SK-N-SH (cell line): Measurements from ENCODE around the gene GPR34. TPM values are rescaled to one million over a fixed set of nuclear protein-coding genes. Genes with fewer than 3 reads are reported as not detected.

Experiments
- CTCF ChIA-PET: fragments of 300-600, 350-600 bp; formaldehyde crosslinking; extraction: SDS; loops from one replicate; lab custom pipeline; 2021; lab: Yijun Ruan, JAX
- POLR2A ChIA-PET: fragments of 350-600 bp; sonication (Branson Sonifier 250); formaldehyde crosslinking; extraction: SDS; loops from one replicate; lab custom pipeline; 2020; ENCODE audit warnings: antibody characterized with exemption, inconsistent platforms; lab: Yijun Ruan, JAX
- DNase-seq: peaks from one replicate; pipeline ENCODE4 v3.0.0; 2012
- H2AFZ ChIP-seq: fragments of 200-600 bp; sonication (generic); 2 replicates; pipeline ENCODE4 v1.8.1; 2016; ENCODE audit warnings: antibody characterized with exemption, mild to moderate bottlenecking, low read depth
- H3F3A ChIP-seq: fragments of 200-600 bp; sonication (generic); replicated peaks from 2 replicates; pipeline ENCODE3; 2016; ENCODE audit warnings: antibody characterized with exemption, mild to moderate bottlenecking; ENCODE audit not compliant: insufficient read depth
- H3K27ac ChIP-seq, 2 experiments: fragments of 200-500 bp in 1 of 2; fragments of 200-600 bp in 1 of 2; sonication (Bioruptor generic) in 1 of 2; sonication (generic), shearing (Covaris generic) in 1 of 2; 2 replicates each; pipeline versions ENCODE4 v1.5.1 to v1.6.1; 2014 to 2016; ENCODE audit warnings: low read depth in 2 of 2, inconsistent platforms in 1 of 2, low read length in 1 of 2, mild to moderate bottlenecking in 1 of 2, mixed read lengths in 1 of 2
- H3K27me3 ChIP-seq: fragments of 200-600 bp; sonication (generic), shearing (Covaris generic); 2 replicates; pipeline ENCODE4 v1.6.1; 2016; ENCODE audit warnings: mixed run types; ENCODE audit not compliant: insufficient read depth
- H3K36me3 ChIP-seq, 2 experiments: fragments of 200-500 bp in 1 of 2; fragments of 200-600 bp in 1 of 2; sonication (Bioruptor generic) in 1 of 2; sonication (generic) in 1 of 2; replicated peaks in 1 of 2; 2 replicates each; pipeline versions ENCODE3 to v1.5.1; 2014 to 2016; ENCODE audit warnings: low read length in 1 of 2, mild to moderate bottlenecking in 1 of 2; ENCODE audit not compliant: insufficient read depth in 2 of 2, control insufficient read depth in 1 of 2
- H3K4me1 ChIP-seq, 2 experiments: fragments of 200-500 bp in 1 of 2; fragments of 200-600 bp in 1 of 2; sonication (Bioruptor generic) in 1 of 2; sonication (generic), shearing (Covaris generic) in 1 of 2; 2 replicates each; pipeline versions ENCODE4 v1.5.1 to v1.6.1; 2014 to 2016; ENCODE audit warnings: low read depth in 1 of 2, low read length in 1 of 2, mixed run types in 1 of 2; ENCODE audit not compliant: insufficient read depth in 2 of 2, control insufficient read depth in 1 of 2
- H3K4me2 ChIP-seq: fragments of 200-600 bp; sonication (generic), shearing (Covaris generic); 2 replicates; pipeline ENCODE4 v1.6.1; 2017; ENCODE audit warnings: mixed run types
- H3K4me3 ChIP-seq, 2 experiments: fragments of 200-500 bp in 1 of 2; fragments of 200-600 bp in 1 of 2; sonication (Bioruptor generic) in 1 of 2; sonication (generic), shearing (Covaris generic) in 1 of 2; 2 replicates each; pipeline versions ENCODE4 v1.5.1 to v1.8.1; 2014 to 2016; ENCODE audit warnings: low read depth in 2 of 2, inconsistent platforms in 1 of 2, low read length in 1 of 2, mild to moderate bottlenecking in 1 of 2, mixed read lengths in 1 of 2, moderate library complexity in 1 of 2
- H3K79me2 ChIP-seq: fragments of 200-600 bp; sonication (generic); 2 replicates; pipeline ENCODE4 v1.8.1; 2017; ENCODE audit warnings: mild to moderate bottlenecking; ENCODE audit not compliant: insufficient read depth
- H3K9ac ChIP-seq: fragments of 200-600 bp; sonication (generic); 2 replicates; pipeline ENCODE4 v1.6.1; 2017; ENCODE audit warnings: mixed run types
- H3K9me2 ChIP-seq: fragments of 200-600 bp; sonication (generic); 2 replicates; pipeline ENCODE4 v1.6.1; 2017; ENCODE audit warnings: mixed run types
- H3K9me3 ChIP-seq: fragments of 200-600 bp; sonication (generic); 2 replicates; pipeline ENCODE4 v1.6.1; 2017; ENCODE audit warnings: mixed run types, mild to moderate bottlenecking, moderate library complexity
- H4K20me1 ChIP-seq: fragments of 200-600 bp; sonication (generic); 2 replicates; pipeline ENCODE4 v1.6.1; 2017; ENCODE audit warnings: mild to moderate bottlenecking, mixed run types; ENCODE audit not compliant: insufficient read depth
- CHD2 ChIP-seq: fragments of 150-350 bp; IDR thresholded peaks from 2 replicates; pipeline ENCODE4 v1.6.1; 2018; ENCODE audit warnings: low read length; ENCODE audit not compliant: partially characterized antibody
- GABPA ChIP-seq: IDR thresholded peaks from 2 replicates; pipeline ENCODE4 v1.4.0; 2012; ENCODE audit warnings: low read depth, mild to moderate bottlenecking
- GATA2 ChIP-seq: sonication (generic); formaldehyde crosslinking; IDR thresholded peaks from 2 replicates; pipeline ENCODE4 v1.5.0; 2020; ENCODE audit warnings: mild to moderate bottlenecking, missing genetic modification reagents
- JUND ChIP-seq: IDR thresholded peaks from 2 replicates; pipeline ENCODE4 v1.4.0; 2012
- MEF2A ChIP-seq: IDR thresholded peaks from 2 replicates; pipeline ENCODE4 v1.4.0; 2012; ENCODE audit warnings: low read depth, borderline replicate concordance
- NRF1 ChIP-seq: IDR thresholded peaks from 2 replicates; pipeline ENCODE4 v1.6.1; 2012; ENCODE audit warnings: low read depth, mild to moderate bottlenecking, low read length
- RAD21 ChIP-seq: IDR thresholded peaks from 2 replicates; pipeline ENCODE4 v1.6.1; 2012; ENCODE audit warnings: mild to moderate bottlenecking, low read length
- RCOR1 ChIP-seq: fragments of 150-350 bp; IDR thresholded peaks from 2 replicates; pipeline ENCODE4 v1.6.1; 2017; ENCODE audit warnings: antibody characterized with exemption, low read length
- RFX5 ChIP-seq: IDR thresholded peaks from 2 replicates; pipeline ENCODE4 v1.6.1; 2012; ENCODE audit warnings: mild to moderate bottlenecking, improper control_type of control experiment, low read length
- RXRA ChIP-seq: IDR thresholded peaks from 2 replicates; pipeline ENCODE4 v1.4.0; 2012; ENCODE audit warnings: low read depth, mild to moderate bottlenecking, borderline replicate concordance
- SIN3A ChIP-seq: IDR thresholded peaks from 2 replicates; pipeline ENCODE4 v1.6.1; 2012; ENCODE audit warnings: low read depth, mild to moderate bottlenecking, low read length, moderate library complexity, borderline replicate concordance
- TEAD4 ChIP-seq: IDR thresholded peaks from 2 replicates; pipeline ENCODE4 v1.4.0; 2012; ENCODE audit warnings: mild to moderate bottlenecking, borderline replicate concordance; ENCODE audit not compliant: insufficient read depth
- YY1 ChIP-seq: IDR thresholded peaks from 2 replicates; pipeline ENCODE4 v1.4.0; 2012; ENCODE audit warnings: low read depth, mild to moderate bottlenecking
- WGBS: methylation state at CpG from one replicate; pipeline ENCODE4 v1.1.6; 2017; ENCODE audit warnings: low lambda C conversion rate; 5-methylcytosine and 5-hydroxymethylcytosine counted together
- polyA plus RNA-seq, 3 experiments: library from polyadenylated mRNA; depleted of rRNA; stranded (reverse); fragments of >200 nt; gene quantifications; 2 replicates each; pipeline ENCODE4 v1.2.3, GENCODE V29; 2012
- TF ChIP-seq, protein P1 (sequence below): IDR thresholded peaks from 2 replicates; pipeline ENCODE4 v1.4.0; 2012; ENCODE audit warnings: low read depth, borderline replicate concordance
- TF ChIP-seq, protein P2 (sequence below): fragments of 200-600 bp; sonication (generic); IDR thresholded peaks from 2 replicates; pipeline ENCODE4 v1.6.1; 2017; ENCODE audit warnings: antibody characterized with exemption, mild to moderate bottlenecking, moderate library complexity
- TF ChIP-seq, protein P3 (sequence below): IDR thresholded peaks from 2 replicates; pipeline ENCODE4 v1.4.0; 2012; ENCODE audit warnings: low read depth
- TF ChIP-seq, protein P4 (sequence below): IDR thresholded peaks from 2 replicates; pipeline ENCODE4 v1.4.0; 2012; ENCODE audit warnings: low read depth, borderline replicate concordance
- TF ChIP-seq, protein P5 (sequence below): fragments of 150-350 bp; IDR thresholded peaks from 2 replicates; pipeline ENCODE4 v1.6.1; 2016; ENCODE audit warnings: mild to moderate bottlenecking, low read depth, low read length
- TF ChIP-seq, protein P6 (sequence below): fragments of 150-350 bp; IDR thresholded peaks from 2 replicates; pipeline ENCODE4 v1.6.1; 2017; ENCODE audit warnings: antibody characterized with exemption, low read length, low read depth, borderline replicate concordance

The GPR34 gene
- polyA plus RNA-seq, 1 of the 3 experiments (the other 2 are of a cell fraction): not detected

DNA sequence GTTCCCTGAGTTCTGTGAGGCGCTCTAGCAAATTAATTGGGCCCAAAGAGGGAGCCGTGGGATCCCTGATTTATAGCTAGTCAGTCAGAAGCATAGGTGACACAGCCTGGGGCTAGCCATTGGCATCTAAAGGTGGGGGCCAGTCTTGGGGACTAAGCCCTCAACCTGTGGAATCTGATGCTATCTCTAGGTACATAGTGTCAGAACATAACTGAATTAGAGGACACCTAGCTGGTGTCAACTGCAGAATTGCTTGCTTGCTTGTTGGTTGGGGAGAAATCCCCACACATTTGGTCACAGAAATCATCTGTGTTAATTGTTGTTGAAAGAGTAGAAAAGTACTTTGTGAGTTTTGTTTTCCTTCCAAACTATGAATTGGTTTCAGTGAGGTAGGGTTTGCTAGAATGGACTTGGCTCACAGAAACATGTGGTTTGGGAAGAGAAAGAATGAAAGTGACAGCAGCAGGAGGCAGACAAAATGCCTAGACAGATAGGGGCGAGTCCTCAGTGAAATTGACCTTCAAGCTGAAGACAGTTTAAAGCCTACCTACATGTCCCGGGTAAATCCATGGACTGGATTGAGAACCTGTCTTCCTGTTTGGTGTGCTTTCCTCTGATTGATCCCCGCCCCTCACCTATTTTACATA lies 22.4 kb downstream of the GPR34 start:
- TF ChIP-seq TEAD4: no peak
- TF ChIP-seq, protein P1, sequence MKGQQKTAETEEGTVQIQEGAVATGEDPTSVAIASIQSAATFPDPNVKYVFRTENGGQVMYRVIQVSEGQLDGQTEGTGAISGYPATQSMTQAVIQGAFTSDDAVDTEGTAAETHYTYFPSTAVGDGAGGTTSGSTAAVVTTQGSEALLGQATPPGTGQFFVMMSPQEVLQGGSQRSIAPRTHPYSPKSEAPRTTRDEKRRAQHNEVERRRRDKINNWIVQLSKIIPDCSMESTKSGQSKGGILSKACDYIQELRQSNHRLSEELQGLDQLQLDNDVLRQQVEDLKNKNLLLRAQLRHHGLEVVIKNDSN: no peak
- TF ChIP-seq, protein P2, sequence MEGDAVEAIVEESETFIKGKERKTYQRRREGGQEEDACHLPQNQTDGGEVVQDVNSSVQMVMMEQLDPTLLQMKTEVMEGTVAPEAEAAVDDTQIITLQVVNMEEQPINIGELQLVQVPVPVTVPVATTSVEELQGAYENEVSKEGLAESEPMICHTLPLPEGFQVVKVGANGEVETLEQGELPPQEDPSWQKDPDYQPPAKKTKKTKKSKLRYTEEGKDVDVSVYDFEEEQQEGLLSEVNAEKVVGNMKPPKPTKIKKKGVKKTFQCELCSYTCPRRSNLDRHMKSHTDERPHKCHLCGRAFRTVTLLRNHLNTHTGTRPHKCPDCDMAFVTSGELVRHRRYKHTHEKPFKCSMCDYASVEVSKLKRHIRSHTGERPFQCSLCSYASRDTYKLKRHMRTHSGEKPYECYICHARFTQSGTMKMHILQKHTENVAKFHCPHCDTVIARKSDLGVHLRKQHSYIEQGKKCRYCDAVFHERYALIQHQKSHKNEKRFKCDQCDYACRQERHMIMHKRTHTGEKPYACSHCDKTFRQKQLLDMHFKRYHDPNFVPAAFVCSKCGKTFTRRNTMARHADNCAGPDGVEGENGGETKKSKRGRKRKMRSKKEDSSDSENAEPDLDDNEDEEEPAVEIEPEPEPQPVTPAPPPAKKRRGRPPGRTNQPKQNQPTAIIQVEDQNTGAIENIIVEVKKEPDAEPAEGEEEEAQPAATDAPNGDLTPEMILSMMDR: no peak
- TF ChIP-seq CHD2: no peak
- no peak for TF ChIP-seq GATA2 (CRISPR knock-in tag)
- TF ChIP-seq, protein P3, sequence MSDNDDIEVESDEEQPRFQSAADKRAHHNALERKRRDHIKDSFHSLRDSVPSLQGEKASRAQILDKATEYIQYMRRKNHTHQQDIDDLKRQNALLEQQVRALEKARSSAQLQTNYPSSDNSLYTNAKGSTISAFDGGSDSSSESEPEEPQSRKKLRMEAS: no peak
- no peak for TF ChIP-seq NRF1
- no peak for TF ChIP-seq RXRA
- H3K9ac ChIP-seq: no peak overlapping the region
- no peak overlapping the region for H3K4me2 ChIP-seq
- no peak overlapping the region for H2AFZ ChIP-seq
- POLR2A ChIA-PET: no interaction called here
- no peaks in the 10 kb centered on the region for H3K36me3 ChIP-seq
- H3K4me1 ChIP-seq: no peaks in the 10 kb centered on the region
- H3K4me3 ChIP-seq: no peak overlapping the region
- no peaks in the 10 kb centered on the region for H3F3A ChIP-seq
- H3K27ac ChIP-seq: no peak overlapping the region
- H3K9me2 ChIP-seq: no peaks in the 10 kb centered on the region
- H3K79me2 ChIP-seq: no peaks in the 10 kb centered on the region
- no peaks in the 10 kb centered on the region for H3K9me3 ChIP-seq
- no peaks in the 10 kb centered on the region for H3K27me3 ChIP-seq
- DNase-seq: no peak
- H4K20me1 ChIP-seq: no peaks in the 10 kb centered on the region
- 47% methylated on average over 5 of the region's 5 CpGs for WGBS
- CTCF ChIA-PET: no interaction called here

DNA sequence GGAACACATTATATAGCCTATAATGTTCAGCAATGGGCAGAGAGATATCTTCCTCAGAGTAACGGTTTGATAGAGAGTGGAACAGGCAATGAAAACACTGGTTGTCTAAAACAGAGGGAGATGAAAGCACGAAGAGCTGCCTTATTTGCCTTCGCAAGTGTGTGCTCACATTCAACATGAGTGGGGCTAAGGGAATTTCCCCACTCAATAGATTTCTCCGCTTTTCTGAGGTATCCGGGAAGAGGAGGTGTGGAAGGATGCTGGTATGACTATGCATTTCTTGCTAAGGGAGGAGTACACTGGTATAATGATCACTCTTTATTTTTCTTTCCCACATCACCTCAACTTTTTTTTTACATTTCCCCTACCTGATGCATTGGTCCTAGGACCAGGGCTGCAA lies 27.4 kb downstream of the GPR34 start:
- H3K27ac ChIP-seq: no peak overlapping the region
- H3K4me2 ChIP-seq: no peak overlapping the region
- H3K4me1 ChIP-seq: no peaks in the 10 kb centered on the region
- H3K79me2 ChIP-seq: no peaks in the 10 kb centered on the region
- ChIA-PET CTCF (no interaction called here), POLR2A (no interaction called here)
- no peaks in the 10 kb centered on the region for H3K36me3 ChIP-seq
- no peaks in the 10 kb centered on the region for H3K27me3 ChIP-seq
- no peak for DNase-seq
- no peak overlapping the region for H3K4me3 ChIP-seq
- no peaks in the 10 kb centered on the region for H3F3A ChIP-seq
- no peaks in the 10 kb centered on the region for H4K20me1 ChIP-seq
- H2AFZ ChIP-seq: no peak overlapping the region
- no peak overlapping the region for H3K9ac ChIP-seq
- WGBS: 55% methylated on average over 5 of the region's 5 CpGs
- no peaks in the 10 kb centered on the region for H3K9me2 ChIP-seq
- H3K9me3 ChIP-seq: no peaks in the 10 kb centered on the region
- TF ChIP-seq RAD21 (no peak), JUND (no peak), RCOR1 (no peak), GABPA (no peak), SIN3A (no peak), YY1 (no peak), RXRA (no peak), RFX5 (no peak), MEF2A (no peak)
- TF ChIP-seq, protein P4, sequence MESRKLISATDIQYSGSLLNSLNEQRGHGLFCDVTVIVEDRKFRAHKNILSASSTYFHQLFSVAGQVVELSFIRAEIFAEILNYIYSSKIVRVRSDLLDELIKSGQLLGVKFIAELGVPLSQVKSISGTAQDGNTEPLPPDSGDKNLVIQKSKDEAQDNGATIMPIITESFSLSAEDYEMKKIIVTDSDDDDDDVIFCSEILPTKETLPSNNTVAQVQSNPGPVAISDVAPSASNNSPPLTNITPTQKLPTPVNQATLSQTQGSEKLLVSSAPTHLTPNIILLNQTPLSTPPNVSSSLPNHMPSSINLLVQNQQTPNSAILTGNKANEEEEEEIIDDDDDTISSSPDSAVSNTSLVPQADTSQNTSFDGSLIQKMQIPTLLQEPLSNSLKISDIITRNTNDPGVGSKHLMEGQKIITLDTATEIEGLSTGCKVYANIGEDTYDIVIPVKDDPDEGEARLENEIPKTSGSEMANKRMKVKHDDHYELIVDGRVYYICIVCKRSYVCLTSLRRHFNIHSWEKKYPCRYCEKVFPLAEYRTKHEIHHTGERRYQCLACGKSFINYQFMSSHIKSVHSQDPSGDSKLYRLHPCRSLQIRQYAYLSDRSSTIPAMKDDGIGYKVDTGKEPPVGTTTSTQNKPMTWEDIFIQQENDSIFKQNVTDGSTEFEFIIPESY: no peak
- TF ChIP-seq, protein P2: no peak
- TF ChIP-seq, protein P5, sequence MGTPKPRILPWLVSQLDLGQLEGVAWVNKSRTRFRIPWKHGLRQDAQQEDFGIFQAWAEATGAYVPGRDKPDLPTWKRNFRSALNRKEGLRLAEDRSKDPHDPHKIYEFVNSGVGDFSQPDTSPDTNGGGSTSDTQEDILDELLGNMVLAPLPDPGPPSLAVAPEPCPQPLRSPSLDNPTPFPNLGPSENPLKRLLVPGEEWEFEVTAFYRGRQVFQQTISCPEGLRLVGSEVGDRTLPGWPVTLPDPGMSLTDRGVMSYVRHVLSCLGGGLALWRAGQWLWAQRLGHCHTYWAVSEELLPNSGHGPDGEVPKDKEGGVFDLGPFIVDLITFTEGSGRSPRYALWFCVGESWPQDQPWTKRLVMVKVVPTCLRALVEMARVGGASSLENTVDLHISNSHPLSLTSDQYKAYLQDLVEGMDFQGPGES: no peak
- TF ChIP-seq, protein P6, sequence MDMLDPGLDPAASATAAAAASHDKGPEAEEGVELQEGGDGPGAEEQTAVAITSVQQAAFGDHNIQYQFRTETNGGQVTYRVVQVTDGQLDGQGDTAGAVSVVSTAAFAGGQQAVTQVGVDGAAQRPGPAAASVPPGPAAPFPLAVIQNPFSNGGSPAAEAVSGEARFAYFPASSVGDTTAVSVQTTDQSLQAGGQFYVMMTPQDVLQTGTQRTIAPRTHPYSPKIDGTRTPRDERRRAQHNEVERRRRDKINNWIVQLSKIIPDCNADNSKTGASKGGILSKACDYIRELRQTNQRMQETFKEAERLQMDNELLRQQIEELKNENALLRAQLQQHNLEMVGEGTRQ: no peak
